IPS-18a (cell line): ENCODE measurements around the gene ATP11C.
"Not testable (repeated sequence)": the region's sequence is repeated elsewhere in the genome, so short reads cannot be mapped to it uniquely, and the experiment has no call there.

Source experiments
- H3K27ac ChIP-seq: one replicate; pipeline ENCODE4 v1.5.1; 2013; ENCODE audit warnings: low read length
- H3K27me3 ChIP-seq: one replicate; pipeline ENCODE4 v1.6.1; 2013; ENCODE audit warnings: mild to moderate bottlenecking, low read length; ENCODE audit not compliant: control insufficient read depth, insufficient read depth
- H3K36me3 ChIP-seq: one replicate; pipeline ENCODE4 v1.6.1; 2013; ENCODE audit warnings: low read depth, low read length; ENCODE audit not compliant: control insufficient read depth
- H3K4me1 ChIP-seq: one replicate; pipeline ENCODE4 v1.6.1; 2013; ENCODE audit warnings: low read depth, low read length; ENCODE audit not compliant: control insufficient read depth
- H3K4me3 ChIP-seq: one replicate; pipeline ENCODE4 v1.5.1; 2013; ENCODE audit warnings: low read length
- H3K9ac ChIP-seq: one replicate; pipeline ENCODE4 v1.6.1; 2013; ENCODE audit warnings: mild to moderate bottlenecking, low read length, moderate library complexity
- H3K9me3 ChIP-seq: one replicate; pipeline ENCODE4 v1.6.1; 2013; ENCODE audit warnings: low read depth, low read length; ENCODE audit not compliant: control insufficient read depth

The ATP11C gene

GRCh38 chrX:139850968-139851367 is 81.9 kb downstream of the ATP11C start:
- H3K9me3 ChIP-seq, result peaks cover 4% of the 10 kb centered on the region
- no peak overlapping the region for H3K4me3 ChIP-seq
- H3K36me3 ChIP-seq, result no peaks in the 10 kb centered on the region
- H3K4me1 ChIP-seq, result peaks cover 4% of the 10 kb centered on the region
- no peaks in the 10 kb centered on the region for H3K27me3 ChIP-seq
- H3K9ac ChIP-seq, result no peak overlapping the region
- H3K27ac ChIP-seq, result no peak overlapping the region

DNA sequence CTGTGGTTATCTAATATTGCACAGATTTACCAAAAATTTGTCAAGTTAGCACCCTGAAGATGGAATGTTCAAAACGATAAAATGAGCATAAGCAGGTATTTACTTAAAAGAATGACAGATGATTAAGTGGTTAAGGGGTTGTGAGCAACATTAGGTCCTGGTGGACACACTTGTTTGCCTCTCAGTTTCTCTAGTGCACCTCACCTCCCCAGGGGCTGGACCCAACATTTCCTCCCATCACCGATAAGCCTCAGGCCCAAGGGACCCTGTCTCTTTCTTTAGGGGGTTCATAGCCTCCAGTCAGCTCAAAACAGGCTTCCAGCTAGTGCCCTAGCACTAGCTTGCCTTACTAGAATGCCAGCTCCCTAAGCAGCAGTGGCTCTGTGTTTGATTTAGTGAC is 88.0 kb downstream of the ATP11C start:
- Histone ChIP-seq H3K36me3 (no peaks in the 10 kb centered on the region), H3K4me1 (no peaks in the 10 kb centered on the region), H3K9me3 (peaks cover 7% of the 10 kb centered on the region), H3K27me3 (no peaks in the 10 kb centered on the region), H3K27ac (no peak overlapping the region), H3K4me3 (no peak overlapping the region), H3K9ac (no peak overlapping the region)

GRCh38 chrX:139844163-139844562 is 88.7 kb downstream of the ATP11C start:
- Histone ChIP-seq H3K4me3 (no peak overlapping the region), H3K4me1 (no peaks in the 10 kb centered on the region), H3K27ac (no peak overlapping the region), H3K27me3 (no peaks in the 10 kb centered on the region), H3K36me3 (no peaks in the 10 kb centered on the region), H3K9me3 (peaks cover 13% of the 10 kb centered on the region), H3K9ac (no peak overlapping the region)

DNA sequence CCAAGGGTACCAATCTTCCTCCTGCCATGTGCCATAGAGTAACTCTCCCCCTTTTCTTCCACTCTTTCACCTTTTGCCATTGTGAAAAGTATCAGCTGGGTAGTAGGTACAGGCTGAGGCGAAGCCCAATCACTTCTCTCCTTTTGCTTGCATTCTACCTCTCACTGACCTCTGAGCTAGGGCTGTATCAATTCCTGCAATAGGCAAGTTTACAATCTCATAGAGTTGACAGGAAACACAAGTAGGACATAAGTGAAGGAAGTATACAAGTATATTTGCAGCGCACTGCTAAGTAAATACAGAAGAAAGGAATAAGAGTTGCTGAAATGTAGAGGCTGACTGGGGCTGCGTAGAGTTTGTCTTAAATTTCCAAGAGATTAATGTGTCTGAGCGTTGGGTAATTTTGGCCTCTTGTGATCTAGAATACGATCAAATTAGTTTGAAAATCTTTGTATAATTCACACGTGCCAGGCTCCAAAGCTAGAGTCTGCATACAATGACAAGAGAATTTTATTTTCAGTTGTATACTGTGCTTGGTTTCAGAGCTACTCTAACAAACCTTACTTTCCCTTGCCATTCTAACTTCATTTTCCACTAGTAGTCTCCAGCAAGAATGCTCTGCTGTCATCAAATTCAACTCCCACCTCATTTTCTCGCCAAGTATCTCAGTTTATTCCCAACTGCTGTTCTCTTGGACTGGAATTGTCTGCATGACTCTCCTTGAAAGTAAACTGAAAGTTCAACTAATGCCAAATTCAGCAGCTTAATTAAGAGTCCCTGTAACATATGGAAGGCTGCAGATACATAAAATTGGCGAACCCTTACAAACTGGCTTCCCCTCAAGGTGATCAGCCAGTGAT is 90.3 kb downstream of the ATP11C start:
- Histone ChIP-seq H3K9me3 (peaks cover 17% of the 10 kb centered on the region), H3K27me3 (no peaks in the 10 kb centered on the region), H3K4me3 (no peak overlapping the region), H3K9ac (no peak overlapping the region), H3K4me1 (no peaks in the 10 kb centered on the region), H3K36me3 (no peaks in the 10 kb centered on the region), H3K27ac (no peak overlapping the region)

GRCh38 chrX:139836335-139836734 is 96.5 kb downstream of the ATP11C start:
- H3K4me3 ChIP-seq, H3K27ac ChIP-seq, H3K27me3 ChIP-seq: not testable (repeated sequence)

DNA sequence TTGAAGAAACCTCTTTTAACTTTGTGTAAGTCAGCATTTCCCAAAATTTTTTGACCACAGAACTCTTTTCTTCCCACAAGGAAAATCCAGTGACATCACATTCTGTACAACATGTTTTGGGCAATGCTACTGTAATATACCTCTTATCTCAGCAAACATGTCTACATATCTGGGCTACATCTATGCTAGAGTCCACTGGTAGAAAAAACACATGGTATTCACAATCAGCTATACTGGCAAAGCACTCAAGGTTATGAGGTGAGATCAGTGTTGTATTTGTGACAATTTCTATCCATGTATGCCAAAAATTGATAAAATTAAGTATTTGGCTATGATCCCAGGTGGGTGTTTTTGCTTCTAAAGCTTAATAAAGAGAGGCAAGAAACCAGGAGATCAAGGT is 98.0 kb downstream of the ATP11C start:
- H3K4me3 ChIP-seq, result no peak overlapping the region
- no peaks in the 10 kb centered on the region for H3K27me3 ChIP-seq
- H3K9ac ChIP-seq, result no peak overlapping the region
- no peaks in the 10 kb centered on the region for H3K36me3 ChIP-seq
- H3K4me1 ChIP-seq, result peaks cover 15% of the 10 kb centered on the region
- H3K27ac ChIP-seq, result no peak overlapping the region
- H3K9me3 ChIP-seq, result peaks cover 31% of the 10 kb centered on the region

More at GRCh38 chrX:139836335-139836734, 96.5 kb downstream of the ATP11C start:
- Histone ChIP-seq H3K9me3 (peaks cover 38% of the 10 kb centered on the region), H3K4me1 (peaks cover 13% of the 10 kb centered on the region)
- not testable (repeated sequence) for H3K9ac ChIP-seq, H3K36me3 ChIP-seq

DNA sequence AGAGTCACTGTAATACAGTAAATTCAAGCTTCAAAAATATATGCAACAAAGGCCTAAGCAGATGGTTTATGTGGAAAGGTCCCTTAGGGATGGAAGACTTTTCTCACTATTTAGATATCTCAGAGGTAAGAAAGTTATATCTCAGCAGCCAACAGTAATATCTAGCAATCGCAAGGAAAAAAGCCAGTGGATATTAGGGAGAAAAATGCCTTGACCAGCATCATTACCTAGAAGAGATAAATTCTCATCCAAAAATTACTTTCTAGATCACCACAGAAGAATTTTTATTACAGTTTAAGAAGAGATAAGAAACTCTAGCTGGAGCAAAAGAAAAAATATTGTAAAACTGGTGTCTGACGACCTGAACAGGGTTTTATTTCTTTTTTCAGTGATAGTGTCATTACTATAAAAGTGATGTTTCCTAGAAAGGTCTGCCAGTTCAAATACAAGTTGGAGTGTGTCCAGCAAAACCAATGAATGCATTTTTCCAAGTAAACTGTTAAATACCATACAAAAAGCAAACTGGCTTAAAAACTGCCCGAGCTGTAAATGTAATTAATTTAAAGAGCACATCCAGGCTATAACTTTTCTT is 100.0 kb downstream of the ATP11C start:
- Histone ChIP-seq H3K4me1 (peaks cover 20% of the 10 kb centered on the region), H3K9me3 (peaks cover 25% of the 10 kb centered on the region), H3K4me3 (no peak overlapping the region), H3K36me3 (no peaks in the 10 kb centered on the region), H3K27ac (no peak overlapping the region), H3K27me3 (no peaks in the 10 kb centered on the region), H3K9ac (no peak overlapping the region)

DNA sequence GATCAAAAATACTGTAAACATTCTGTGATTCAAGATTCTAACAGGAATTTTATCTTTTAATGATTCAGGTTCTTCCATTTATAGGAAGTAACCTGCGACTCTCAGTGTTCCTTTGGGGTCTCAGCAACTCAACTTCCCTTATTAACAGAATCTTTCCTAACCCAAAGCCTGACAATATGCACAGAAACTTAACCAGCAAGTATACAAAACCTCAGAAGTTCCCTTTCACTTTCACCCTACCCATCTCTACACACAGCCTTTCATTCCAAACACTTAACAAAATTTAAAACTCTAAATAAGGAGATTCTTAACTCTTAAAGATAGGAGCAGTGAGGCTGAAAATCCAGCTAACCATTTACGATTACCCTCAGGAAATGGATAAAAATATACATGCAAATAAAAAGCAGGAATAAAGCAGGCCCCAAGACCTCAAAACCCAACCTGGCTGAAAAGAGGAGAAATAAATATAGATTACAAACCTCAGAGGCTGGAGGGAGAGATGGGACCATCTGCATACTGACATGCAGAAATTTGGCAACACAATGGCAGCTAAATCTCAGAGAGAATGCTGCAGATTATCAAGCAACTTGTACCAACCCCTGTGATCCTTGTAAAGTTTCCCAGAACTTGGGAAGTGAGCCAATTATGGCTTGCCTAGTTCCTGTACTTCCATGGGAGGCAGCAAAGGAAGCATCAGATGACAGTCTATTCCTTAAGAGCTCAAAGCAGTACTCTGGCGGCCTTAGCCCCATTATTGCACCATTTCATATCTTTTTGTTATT is 101.0 kb downstream of the ATP11C start:
- Histone ChIP-seq H3K9me3 (peaks cover 18% of the 10 kb centered on the region), H3K4me3 (no peak overlapping the region), H3K27me3 (no peaks in the 10 kb centered on the region), H3K27ac (no peak overlapping the region), H3K36me3 (no peaks in the 10 kb centered on the region), H3K4me1 (peaks cover 20% of the 10 kb centered on the region), H3K9ac (no peak overlapping the region)

DNA sequence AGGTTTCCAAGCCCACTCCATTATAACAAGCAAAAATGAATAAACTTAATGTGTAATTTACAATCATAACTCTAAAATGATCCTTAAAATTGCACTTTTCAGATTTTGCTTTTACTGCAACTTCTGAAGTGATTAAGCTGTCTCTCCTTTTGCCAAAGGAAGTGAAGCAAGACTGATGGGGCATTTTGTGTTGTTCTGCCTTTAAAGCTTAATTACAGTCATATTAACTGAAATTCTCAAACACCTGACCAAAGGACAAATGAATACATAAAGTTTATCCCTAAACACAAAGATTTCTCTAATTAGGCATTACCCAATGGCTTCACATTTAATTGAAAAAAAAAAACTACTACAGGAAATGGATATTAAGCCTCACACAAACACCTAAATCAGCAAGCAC is 101.8 kb downstream of the ATP11C start:
- Histone ChIP-seq H3K27me3 (no peaks in the 10 kb centered on the region), H3K27ac (no peak overlapping the region), H3K9ac (no peak overlapping the region), H3K4me3 (no peak overlapping the region), H3K36me3 (no peaks in the 10 kb centered on the region), H3K4me1 (peaks cover 29% of the 10 kb centered on the region), H3K9me3 (peaks cover 18% of the 10 kb centered on the region)

DNA sequence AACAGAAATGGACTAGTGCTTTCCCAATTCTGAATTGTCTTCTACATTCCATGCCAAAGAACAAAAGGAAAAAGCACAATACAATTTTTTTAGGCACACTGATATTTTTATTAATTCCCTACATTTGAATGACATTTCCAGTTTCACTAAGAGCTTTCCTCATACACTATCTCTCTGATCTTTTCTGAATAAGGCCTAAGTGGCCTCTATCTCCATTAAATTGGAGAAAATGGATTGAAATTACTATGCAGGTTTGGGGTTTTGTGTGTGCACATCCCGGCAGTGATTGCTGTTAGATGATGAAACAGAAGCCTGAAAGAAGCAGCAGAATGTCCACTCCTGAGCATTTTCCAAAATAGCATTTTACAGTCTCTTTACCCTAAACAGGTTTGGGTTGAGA is 104.0 kb downstream of the ATP11C start:
- H3K9ac ChIP-seq, result no peak overlapping the region
- H3K4me1 ChIP-seq, result peaks cover 38% of the 10 kb centered on the region
- no peaks in the 10 kb centered on the region for H3K36me3 ChIP-seq
- H3K27ac ChIP-seq, result no peak overlapping the region
- H3K27me3 ChIP-seq, result no peaks in the 10 kb centered on the region
- peaks cover 12% of the 10 kb centered on the region for H3K9me3 ChIP-seq
- H3K4me3 ChIP-seq, result no peak overlapping the region

DNA sequence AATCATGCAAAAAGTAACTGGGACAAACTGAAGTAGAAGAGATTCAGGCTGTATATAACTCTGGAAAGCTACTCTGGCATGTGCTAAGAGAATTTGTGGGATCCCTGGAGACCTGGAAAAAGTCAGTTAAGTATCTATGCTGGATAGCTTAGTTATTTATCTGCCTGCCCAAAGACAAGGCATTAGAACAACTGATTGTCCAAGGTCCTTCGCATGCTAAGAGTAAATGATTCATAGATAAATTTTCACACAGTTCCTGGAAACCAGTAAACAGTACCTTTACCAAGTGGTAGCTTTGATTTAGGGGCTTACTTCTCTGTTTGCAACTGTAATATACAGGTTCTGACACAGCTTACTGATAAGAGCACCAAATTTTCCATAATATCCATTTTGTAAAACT is 104.8 kb downstream of the ATP11C start:
- Histone ChIP-seq H3K27me3 (no peaks in the 10 kb centered on the region), H3K36me3 (no peaks in the 10 kb centered on the region), H3K4me3 (no peak overlapping the region), H3K4me1 (peaks cover 38% of the 10 kb centered on the region), H3K9me3 (peaks cover 11% of the 10 kb centered on the region), H3K9ac (no peak overlapping the region), H3K27ac (no peak overlapping the region)
